Ovary (tissue), 3 donors: ENCODE data around the gene FMNL2.

Experiments
- EP300 ChIP-seq: sonication (generic); formaldehyde crosslinking; IDR thresholded peaks from one replicate; pipeline ENCODE4 v1.6.1; 2017; ENCODE audit warnings: antibody characterized with exemption
- POLR2A ChIP-seq: fragments of 450-650 bp; IDR thresholded peaks from one replicate; pipeline ENCODE4 v1.6.1; 2017; ENCODE audit warnings: antibody characterized with exemption, mild to moderate bottlenecking, moderate library complexity
- TF ChIP-seq, protein P1 (sequence below), 3 donors: fragments of 450-650 bp in 2 of 3; fragments of 200-600 bp in 1 of 3; IDR thresholded peaks; one replicate each; pipeline versions ENCODE4 v1.5.1 to v1.8.0; 2016 to 2022; ENCODE audit warnings: antibody characterized with exemption in 3 of 3, mild to moderate bottlenecking in 1 of 3
- donor health status: DM: no; HTN: no; CAD: no.

GRCh38 chr2:152543717-152544116 is 208.7 kb downstream of the FMNL2 start:
- TF ChIP-seq, protein P1, sequence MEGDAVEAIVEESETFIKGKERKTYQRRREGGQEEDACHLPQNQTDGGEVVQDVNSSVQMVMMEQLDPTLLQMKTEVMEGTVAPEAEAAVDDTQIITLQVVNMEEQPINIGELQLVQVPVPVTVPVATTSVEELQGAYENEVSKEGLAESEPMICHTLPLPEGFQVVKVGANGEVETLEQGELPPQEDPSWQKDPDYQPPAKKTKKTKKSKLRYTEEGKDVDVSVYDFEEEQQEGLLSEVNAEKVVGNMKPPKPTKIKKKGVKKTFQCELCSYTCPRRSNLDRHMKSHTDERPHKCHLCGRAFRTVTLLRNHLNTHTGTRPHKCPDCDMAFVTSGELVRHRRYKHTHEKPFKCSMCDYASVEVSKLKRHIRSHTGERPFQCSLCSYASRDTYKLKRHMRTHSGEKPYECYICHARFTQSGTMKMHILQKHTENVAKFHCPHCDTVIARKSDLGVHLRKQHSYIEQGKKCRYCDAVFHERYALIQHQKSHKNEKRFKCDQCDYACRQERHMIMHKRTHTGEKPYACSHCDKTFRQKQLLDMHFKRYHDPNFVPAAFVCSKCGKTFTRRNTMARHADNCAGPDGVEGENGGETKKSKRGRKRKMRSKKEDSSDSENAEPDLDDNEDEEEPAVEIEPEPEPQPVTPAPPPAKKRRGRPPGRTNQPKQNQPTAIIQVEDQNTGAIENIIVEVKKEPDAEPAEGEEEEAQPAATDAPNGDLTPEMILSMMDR (IDR thresholded peaks at IDR 0.05): no peak
- TF ChIP-seq POLR2A (no peak), EP300 (no peak)
